RWPE1 (cell line): ENCODE data around the gene LASP1NB.

Experiments used
- CTCF ChIA-PET: fragments of 350-600 bp; sonication (Branson Sonifier 250); formaldehyde crosslinking; extraction: SDS; loops from one replicate; lab custom pipeline; 2021; lab: Yijun Ruan, JAX
- POLR2A ChIA-PET: fragments of 400-600 bp; formaldehyde crosslinking; extraction: SDS; loops from one replicate; lab custom pipeline; 2020; ENCODE audit warnings: antibody characterized with exemption; ENCODE audit not compliant: low non-redundant PET; lab: Yijun Ruan, JAX
- DNase-seq: peaks from one replicate; pipeline ENCODE4 v3.0.0; 2012; ENCODE audit warnings: low spot score
- H3K27ac ChIP-seq: fragments of 450-650 bp; 2 replicates; pipeline ENCODE4 v1.5.1; 2017
- TF ChIP-seq, protein P1 (sequence below): fragments of 450-650 bp; conservative IDR thresholded peaks from 2 replicates; pipeline ENCODE4 v1.5.1; 2017; ENCODE audit warnings: low read depth, mild to moderate bottlenecking

The LASP1NB gene

DNA sequence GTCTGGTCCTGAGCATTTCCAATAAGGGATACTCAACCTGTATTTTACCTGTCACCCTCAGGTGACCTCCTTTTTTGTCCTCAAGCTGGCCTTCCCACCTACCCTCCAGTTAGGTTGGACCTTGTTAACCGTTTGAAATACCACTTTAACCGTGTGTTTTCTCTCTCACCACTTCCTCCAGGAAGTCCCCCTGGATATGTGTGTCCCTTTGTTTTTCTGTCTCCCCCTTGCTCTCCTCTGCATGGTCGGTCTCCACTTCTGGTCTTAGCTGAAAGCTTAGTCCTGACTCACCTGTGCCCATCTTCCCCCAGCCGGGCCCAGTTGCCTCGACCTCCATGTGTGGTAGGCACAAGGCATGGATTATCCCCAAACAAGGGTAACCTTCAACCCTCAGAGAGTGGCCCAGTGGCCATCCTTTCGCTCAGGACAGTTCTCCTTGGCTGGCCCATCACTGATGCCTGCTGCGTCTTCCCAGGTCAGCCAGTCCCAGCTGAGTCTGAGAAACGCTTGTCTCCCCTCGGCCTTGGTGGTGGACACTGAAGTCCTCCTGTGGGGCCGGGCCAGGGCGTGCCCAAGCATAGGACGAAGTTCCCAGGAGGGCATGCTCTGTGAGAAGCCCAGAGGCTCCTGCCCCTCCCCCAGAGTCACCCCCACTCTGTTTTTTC lies 35.5 kb upstream of the LASP1NB start:
- POLR2A ChIA-PET, result no interaction called here
- peak overlapping the region; percentile 37 for H3K27ac ChIP-seq
- CTCF ChIA-PET, result no interaction called here
- DNase-seq, result no peak
- TF ChIP-seq, protein P1, sequence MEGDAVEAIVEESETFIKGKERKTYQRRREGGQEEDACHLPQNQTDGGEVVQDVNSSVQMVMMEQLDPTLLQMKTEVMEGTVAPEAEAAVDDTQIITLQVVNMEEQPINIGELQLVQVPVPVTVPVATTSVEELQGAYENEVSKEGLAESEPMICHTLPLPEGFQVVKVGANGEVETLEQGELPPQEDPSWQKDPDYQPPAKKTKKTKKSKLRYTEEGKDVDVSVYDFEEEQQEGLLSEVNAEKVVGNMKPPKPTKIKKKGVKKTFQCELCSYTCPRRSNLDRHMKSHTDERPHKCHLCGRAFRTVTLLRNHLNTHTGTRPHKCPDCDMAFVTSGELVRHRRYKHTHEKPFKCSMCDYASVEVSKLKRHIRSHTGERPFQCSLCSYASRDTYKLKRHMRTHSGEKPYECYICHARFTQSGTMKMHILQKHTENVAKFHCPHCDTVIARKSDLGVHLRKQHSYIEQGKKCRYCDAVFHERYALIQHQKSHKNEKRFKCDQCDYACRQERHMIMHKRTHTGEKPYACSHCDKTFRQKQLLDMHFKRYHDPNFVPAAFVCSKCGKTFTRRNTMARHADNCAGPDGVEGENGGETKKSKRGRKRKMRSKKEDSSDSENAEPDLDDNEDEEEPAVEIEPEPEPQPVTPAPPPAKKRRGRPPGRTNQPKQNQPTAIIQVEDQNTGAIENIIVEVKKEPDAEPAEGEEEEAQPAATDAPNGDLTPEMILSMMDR, result no peak

DNA sequence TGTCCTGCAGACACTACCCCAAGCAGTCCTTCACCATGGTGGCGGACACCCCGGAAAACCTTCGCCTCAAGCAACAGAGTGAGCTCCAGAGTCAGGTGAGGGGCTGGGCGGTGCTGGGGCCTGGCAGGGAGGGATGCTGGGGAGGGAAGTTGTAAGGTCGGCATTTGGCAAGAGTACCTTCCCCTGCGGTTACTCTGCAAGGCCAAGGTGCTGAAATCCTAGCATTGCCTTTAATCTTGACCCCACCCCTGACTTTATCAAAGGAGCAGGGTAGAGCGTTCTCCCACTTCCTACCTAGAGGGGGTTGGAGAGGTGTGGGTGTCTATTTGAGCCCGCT lies 35.0 kb upstream of the LASP1NB start:
- no peak for DNase-seq
- CTCF ChIA-PET, result no interaction called here
- TF ChIP-seq, protein P1, result no peak
- peak overlapping the region; percentile 37 for H3K27ac ChIP-seq
- POLR2A ChIA-PET, result no interaction called here

DNA sequence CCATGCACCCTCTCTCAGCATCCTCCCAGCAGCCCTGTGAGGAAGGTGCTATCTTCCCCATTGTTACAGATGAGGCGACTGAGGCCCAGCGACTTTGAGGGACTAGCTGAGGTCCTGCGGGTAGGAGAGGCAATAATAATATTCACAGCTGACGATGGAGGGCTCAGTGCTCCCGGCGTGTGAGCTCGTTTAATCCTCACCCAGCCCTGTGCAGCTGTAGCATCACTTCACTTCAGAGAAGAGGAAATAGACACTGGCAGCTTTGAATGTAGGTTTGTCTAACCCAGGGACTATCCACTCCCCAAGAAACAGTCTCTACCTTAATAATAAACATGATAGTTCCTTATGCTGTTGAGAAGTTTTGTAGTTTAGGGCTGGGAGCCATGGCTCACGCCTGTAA lies 34.0 kb upstream of the LASP1NB start:
- ChIA-PET POLR2A (no interaction called here), CTCF (no interaction called here)
- no peak for DNase-seq

DNA sequence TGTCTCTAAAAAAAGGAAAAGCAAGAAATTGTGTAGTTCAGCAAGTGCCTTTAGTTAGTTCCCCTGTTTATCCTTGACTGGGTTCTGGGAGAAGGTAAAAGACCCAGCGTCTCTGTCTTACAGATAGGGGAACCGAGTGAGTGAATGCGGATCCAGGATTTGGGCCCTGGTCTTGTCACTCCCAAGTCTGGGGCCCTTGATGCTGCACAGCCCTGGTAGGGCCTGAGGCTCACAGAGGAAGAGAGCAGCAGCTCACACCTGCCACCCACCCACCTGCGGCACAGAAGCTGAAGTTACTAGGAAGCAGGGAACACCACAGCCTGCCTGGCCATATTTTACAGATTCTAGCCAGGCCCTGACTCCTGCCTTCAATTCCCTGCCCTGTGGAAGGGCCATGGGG lies 33.3 kb upstream of the LASP1NB start:
- POLR2A ChIA-PET, result no interaction called here
- no peak for DNase-seq
- H3K27ac ChIP-seq, result peak overlapping the region; percentile 37
- CTCF ChIA-PET, result no interaction called here
- TF ChIP-seq, protein P1, result no peak

More for the DNA sequence above, 34.0 kb upstream of the LASP1NB start:
- H3K27ac ChIP-seq, result peak overlapping the region; percentile 37
- TF ChIP-seq, protein P1, result no peak

DNA sequence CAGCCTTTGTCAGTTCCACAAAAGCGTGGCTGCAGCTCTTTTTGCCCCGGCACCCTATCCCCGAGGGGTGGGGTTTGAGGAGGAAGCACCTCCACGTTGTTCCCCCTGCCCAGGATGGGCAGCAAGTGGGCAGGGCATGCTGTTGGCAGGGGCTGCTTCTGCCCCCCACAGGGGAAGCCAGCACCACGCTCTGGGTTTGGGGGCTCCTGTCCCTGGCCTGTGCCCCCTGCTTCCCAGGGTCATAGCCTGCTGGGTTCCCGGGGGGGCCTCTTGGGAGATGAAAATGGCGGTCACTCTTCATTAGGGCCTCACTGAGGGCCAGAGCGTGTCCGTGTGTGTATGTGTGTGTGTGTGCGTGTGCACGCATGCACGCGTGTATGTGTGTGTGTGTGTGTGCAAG lies 32.8 kb upstream of the LASP1NB start:
- DNase-seq, result no peak
- ChIA-PET POLR2A (no interaction called here), CTCF (no interaction called here)
- TF ChIP-seq, protein P1, result no peak
- peak overlapping the region; percentile 37; the same call in 1 of the 2 replicates for H3K27ac ChIP-seq

DNA sequence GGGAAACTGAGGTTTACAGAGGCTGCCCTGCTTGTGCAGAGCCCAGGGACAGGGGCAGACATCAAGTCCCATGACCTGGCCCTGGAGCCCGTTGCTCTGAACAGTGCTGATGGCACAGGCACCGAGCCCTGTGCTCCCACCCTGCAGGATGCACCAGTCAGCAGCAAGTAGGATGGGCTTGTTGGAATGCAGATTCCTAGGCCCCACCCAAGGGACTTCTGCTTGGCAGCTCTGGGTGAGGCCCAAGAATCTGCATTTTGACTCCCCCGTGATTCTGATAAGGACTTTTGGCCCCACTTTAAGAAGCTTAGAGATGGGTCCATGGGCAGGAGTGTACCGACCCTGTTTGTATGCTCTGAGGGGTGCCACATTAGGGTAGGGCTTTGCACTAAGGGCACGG lies 32.3 kb upstream of the LASP1NB start:
- CTCF ChIA-PET, result interaction anchor here (0.6 kb wide), 1 partner anchor 164 kb away, joined by 3 read pairs; no protein-coding TSS in a partner anchor
- POLR2A ChIA-PET, result interaction anchor here (1.2 kb wide), 1 partner anchor 13 kb away, joined by 3 read pairs; no protein-coding TSS in a partner anchor
- no peak for DNase-seq

More for the DNA sequence above, 32.3 kb upstream of the LASP1NB start:
- TF ChIP-seq, protein P1, result no peak
- H3K27ac ChIP-seq, result peak overlapping the region; percentile 36
